ENCODE results near the gene CEP250.
"Not testable (repeated sequence)": the region's sequence is repeated elsewhere in the genome, so short reads cannot be mapped to it uniquely, and the experiment has no call there.

CEP250 gene

DNA sequence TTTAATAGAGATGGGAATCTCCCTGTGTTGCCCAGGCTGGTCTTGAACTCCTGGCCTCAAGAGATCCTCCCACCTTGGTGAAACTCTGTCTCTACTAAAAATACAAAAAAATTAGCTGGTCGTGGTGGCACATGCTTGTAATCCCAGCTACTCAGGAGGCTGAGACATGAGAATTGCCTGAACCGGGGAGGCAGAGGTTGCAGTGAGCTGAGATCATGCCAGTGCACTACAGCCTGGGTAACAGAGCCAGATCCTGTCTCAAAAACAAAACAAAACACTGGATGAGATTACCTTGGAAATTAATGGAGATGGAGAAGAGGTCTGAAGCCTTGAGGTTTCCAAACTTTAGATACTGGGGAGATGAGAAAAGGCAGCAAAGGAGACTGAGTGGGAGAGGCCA is 2.1 kb downstream of the CEP250 start:
- DNase-seq = not testable (repeated sequence)

DNA sequence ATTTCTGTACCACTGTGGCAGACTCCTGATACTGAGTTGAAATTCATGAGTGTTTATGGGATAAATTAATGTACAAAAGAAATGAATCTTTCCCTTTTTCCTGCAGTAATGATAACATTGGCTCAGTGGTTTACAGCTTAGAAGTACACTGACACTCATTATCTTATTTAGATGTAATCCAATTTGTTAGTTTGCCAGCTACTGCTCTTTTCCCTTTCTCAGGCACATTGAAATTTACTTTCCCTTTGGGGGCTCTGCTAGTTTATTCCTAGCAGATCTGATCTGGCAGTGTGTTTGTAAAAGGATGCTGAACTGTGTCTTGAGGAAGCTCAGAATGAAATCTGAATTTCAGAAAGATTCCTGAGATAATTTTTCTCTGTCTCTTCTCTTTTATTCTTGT is 3.0 kb downstream of the CEP250 start:
- DNase-seq = no peak

DNA sequence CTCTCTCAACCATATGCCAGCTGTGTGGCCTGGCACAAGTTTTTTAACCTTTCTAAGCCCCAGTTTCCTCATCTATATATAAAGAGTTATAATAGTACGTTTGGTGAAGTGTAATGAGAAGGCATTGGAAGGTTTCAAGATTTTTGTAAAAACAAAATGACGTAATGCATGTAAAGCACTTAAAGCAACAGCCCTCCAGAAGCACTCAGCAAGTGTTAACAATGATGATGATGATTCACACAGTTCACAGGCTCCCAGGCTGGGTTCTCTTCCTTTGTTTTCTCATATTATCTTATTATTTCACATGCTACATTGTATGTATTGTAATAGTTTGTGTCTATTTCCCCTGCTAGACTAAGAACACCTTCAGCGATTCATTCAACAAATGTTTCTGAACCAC is 6.2 kb downstream of the CEP250 start:
- DNase-seq = no peak

DNA sequence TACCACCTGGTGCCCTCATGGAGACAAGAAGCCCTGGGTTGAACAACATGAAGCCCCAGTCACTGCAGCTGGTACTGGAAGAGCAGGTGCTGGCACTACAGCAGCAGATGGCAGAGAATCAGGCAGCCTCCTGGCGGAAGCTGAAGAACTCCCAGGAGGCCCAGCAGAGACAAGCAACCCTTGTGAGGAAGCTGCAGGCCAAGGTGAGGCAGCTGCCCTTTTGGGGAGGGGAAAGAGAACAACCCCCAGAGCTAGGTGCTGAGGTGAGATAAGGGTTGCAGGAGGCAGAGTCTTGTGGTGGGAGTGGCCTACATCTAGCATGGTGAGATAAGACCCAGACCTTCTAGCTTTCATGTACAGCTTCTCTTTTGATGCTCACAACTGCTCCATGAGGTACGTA is 7.0 kb downstream of the CEP250 start:
- DNase-seq = no peak

DNA sequence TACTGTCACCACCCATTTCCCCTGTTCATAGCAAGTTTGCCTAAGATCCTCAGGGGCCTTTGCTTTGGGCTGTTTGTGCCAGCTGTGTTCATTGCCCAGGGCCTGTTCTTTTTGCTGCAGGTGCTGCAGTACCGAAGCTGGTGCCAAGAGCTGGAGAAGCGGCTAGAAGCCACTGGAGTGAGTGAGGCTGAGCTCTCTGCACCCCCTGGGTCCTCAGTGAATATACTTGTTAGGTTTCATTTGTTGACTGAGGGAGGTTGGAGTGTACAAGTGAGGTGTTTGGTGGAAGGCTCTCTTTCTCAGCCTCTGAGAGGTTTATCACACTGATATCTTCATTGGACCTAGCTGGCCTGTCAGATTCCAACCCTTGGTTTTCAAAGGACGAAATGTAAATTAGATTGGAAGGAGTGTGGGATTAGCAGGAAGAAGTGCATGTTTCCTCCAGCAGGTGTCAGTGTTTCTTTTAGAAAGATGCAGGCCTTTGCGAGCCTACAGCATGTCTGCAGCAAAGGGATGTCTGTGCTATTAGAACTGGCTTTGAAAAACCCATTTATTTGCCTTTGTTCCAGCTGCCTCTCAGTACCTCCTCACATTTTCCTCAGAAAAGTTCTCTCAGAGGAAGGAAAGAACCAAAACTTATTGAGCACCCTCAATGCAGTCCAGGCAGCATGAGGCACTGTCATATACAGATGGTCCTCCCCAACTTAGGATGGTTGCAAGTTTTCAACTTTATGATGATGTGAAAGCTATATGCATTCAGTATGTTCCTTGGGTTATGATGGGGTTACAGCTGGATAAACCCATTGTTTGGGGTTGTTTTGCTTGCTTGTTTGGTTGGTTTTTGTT is 8.3 kb downstream of the CEP250 start:
- peak; percentile 64 for DNase-seq

DNA sequence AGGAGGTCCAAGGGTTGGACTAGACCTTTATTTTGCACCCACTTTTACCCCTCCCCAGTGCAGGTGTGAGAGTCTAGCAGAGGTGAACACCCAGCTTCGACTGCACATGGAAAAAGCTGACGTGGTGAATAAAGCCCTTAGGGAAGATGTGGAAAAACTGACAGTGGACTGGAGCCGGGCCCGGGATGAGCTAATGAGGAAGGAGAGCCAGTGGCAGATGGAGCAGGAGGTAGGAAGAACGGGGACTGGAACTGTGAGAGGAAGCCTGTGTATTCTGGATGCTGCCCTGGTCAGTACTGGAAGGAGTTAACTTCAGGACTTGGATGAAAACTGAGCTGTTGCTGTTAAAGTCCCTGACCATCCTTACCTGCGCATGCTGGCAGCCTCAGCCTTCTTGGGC is 10.6 kb downstream of the CEP250 start:
- DNase-seq = no peak

DNA sequence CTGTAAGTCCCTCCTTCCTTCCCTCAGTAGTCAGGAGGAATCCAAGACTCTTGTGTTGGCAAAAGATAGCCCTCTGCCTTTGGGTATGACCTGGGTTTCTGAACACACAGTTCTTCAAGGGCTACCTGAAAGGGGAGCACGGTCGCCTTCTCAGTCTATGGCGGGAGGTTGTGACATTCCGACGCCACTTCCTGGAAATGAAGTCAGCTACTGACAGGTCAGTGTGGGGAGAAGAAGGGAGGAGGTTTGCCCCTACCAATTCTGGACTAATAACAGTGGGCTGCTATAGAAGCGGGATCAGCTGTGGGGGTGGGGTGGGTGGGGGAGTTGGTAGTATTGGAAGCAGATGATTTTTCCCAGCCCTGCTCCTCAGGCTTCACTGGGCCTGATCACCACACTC is 11.5 kb downstream of the CEP250 start:
- DNase-seq = no peak

DNA sequence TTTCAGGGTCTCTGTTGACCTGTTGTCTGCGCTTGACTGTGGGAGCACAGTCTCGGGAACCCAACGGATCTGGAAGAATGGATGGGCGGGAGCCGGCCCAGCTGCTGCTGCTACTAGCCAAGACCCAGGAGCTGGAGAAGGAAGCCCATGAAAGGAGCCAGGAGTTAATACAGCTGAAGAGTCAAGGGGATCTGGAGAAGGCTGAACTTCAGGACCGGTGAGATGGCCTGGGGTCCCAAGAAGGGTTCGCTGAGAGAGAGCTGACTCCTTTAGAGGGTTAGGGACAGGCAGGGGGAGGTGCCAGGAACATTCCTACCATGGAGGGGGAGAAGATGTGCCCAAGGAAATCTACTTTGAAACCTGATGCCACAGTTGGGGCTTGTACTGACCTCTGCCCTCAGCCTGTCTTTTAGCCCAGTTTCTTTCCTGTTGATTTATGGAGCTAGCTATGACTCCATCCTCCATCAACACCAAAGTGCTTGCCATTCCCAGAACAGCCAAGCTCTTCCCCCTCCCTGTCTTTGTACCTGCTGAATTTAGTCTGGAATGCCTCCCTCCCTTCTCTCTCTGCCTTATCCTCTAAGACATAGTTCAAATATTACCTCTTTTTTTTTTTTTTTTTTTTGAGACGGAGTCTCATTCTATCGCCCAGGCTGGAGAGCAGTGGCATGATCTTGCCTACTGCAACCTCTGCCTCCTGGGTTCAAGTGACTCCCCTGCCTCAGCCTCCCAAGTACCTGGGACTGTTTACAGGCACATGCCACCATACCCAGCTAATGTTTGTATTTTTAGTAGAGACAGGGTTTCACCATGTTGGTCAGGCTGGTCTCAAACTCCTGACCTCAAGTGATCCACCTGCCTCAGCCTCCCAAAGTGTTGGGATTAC is 12.2 kb downstream of the CEP250 start:
- DNase-seq = no peak

DNA sequence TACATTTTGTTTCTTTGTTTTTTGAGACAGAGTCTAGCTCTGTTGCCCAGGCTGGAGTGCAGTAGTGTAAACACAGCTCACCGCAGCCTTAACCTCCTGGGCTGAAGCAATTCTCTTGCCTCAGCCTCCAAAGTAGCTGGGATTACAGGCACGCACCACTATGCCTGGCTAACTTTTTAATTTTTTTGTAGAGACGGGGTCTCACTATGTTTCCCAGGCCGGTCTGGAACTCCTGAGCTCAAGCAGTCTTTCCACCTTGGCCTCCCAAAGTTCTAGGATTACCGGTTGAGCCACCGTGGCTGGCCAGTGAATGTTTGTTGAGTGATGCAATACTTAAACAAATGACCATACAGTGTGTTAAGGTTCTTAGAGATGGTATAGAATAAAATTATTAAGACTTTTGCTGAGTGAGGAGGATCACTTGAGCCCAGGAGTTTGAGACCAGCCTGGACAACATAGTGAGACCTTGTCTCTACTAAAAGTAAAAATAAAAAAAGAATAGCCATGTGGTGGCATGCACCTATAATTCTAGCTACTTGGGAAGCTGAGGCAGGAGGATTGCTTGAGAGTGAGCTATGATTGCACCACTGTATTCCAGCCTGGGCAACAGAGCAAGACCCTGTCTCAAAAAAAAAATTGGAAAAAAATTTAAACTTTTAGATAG is 13.4 kb downstream of the CEP250 start:
- DNase-seq = no peak

DNA sequence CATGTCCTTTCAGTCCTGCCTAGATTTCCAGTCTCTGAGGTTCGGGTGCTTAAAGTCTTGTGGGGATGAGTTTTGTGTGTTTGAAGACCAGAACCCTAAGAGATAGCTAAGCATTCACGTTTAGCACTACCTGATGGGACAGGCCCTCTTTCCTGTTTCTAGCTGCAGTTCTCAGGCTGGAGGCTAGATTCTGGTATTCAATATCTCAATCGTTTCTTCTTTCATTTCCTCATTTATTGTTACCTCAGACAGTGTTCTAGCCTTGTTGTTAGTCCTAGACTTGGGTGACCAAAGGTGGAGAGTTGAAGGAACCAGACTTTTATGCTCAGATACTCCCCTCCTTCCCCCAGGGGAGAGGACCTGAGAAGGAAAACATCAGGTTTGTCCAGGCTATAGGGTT is 16.8 kb downstream of the CEP250 start:
- DNase-seq = no peak

DNA sequence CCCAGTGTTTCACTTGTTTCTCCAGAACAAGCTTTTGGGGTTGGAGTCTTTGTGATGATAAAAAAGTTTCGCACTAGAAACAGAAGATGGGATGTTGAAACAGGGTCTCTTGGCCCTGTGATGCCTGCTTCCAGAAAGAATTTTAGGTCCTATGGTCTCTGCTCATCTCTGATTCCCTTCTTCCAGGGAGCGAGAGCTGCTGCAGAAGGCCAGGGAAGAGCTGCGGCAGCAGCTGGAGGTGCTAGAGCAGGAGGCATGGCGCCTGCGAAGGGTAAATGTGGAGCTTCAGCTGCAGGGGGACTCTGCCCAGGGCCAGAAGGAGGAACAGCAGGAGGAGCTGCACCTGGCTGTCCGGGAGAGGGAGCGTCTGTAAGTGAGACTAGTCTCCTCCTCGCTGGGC is 18.3 kb downstream of the CEP250 start:
- DNase-seq = no peak

DNA sequence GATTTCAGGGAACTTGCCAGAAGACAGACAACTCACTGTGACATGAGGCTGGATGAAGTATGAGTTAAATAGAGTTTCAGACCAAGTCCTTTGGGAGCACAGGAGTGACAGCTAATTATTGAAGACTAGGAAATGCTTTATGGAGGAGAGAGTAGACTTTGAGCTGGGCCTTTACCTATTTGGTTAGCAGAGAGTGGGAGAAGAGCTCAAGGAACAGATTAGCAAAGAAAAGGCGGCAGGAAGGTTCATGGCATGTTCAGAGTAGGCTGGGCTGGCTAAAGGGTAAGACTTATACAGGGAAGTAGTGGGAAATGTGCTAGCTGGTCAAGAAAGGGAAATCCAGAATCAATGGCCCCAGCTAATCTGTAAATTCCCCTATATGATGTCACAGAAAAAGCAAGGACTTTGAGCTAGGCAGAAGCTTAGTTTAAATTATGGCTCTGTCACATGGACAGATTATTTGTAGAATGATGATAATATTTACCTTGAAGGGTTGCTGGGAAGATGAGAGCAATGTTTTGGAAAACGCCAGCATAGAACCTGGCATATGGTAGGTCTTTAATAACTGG is 19.0 kb downstream of the CEP250 start:
- no peak for DNase-seq

DNA sequence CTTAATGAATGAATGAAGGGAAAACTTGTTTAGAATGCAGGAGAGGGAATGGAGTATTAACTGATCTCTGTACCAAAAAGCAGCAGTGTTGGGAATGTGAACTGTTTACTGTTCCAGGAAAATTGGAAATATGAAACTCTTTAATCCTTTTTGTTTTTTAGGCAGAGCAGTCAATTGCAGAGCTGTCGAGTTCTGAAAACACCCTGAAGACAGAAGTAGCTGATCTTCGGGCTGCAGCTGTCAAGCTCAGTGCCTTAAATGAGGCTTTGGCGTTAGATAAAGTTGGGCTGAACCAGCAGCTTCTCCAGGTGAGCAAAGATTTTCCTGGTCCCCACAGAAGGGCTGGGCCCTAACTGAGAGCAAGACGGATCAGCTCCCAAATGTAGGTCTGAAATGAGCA is 20.9 kb downstream of the CEP250 start:
- no peak for DNase-seq

DNA sequence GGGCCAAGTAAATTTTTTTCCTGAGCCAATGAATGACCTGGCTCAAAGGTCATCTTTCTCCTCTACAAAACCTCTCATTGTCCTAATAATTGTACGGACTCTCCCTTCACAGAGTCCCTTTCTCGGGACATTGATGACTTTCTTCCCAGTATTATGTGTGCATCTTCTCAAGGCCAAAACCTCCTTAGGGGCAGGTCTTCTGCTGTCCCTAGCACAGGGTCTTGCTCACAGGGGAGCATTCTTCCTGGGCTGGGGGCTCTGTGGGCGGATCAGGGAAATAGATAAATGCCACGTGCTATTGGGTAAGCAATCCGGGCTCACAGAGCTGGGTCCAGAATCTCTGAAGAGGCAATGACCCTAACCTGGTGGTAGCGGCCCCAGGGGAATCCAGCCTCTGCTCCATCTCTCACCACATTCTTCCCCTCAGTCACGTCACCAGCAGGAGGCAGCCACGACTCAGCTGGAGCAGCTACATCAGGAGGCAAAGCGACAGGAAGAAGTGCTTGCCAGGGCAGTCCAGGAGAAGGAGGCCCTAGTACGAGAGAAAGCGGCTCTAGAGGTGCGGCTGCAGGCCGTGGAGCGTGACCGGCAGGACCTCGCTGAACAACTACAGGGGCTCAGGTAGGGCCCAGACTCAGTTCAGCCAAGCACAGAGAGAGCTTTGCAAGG is 23.5 kb downstream of the CEP250 start:
- no peak for DNase-seq

DNA sequence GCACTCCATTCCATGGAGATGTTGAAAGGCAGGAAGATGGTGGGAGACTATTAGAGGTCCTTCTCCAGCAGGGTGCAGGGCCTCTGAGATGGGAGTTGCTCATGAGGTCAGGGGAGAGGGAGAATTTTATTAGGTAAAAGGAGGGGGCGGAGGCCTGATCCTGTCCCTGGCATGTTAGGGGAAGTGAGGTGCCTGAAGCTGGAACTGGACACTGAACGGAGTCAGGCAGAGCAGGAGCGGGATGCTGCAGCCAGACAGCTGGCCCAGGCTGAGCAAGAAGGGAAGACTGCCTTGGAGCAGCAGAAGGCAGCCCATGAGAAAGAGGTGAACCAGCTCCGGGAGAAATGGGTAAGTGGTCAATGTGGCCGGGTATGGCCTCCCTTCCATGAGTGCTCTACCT is 24.4 kb downstream of the CEP250 start:
- DNase-seq = no peak

DNA sequence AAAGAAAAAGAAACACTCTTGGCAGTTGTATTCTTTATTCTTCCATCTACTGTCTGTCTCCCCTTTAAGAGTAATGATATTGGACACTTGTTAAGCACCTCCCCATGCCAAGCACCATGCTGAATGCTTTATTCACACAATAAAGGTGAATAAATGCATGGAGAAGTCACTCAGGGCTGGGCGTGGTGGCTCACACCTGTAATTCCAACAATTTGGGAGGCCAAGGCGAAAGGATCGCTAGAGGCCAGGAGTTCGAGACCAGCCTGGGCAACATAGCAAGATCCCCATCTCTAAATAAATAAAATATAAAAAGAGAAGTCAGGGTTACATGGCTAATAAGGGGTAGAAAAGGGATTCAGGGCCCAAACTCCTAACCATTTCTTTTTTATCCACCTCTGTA is 32.1 kb downstream of the CEP250 start:
- DNase-seq = no peak

DNA sequence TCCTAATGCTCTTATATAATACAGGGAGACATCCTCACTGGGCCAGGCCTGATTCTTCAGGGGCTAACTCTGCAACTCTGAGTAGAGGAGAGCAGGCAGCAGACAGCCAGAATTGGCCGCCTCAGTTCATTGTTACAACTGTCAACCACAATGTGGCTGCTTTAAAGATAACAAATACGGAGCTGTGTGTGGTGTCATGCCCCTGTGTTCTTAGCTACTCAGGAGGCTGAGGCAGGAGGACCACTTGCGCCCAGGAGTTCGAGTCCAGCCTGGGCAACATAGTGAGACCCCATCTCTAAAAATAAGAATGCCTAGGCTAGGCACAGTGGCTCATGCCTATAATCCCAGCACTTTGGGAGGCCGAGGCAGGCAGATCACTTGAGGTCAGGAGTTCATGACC is 34.3 kb downstream of the CEP250 start:
- DNase-seq = no peak

DNA sequence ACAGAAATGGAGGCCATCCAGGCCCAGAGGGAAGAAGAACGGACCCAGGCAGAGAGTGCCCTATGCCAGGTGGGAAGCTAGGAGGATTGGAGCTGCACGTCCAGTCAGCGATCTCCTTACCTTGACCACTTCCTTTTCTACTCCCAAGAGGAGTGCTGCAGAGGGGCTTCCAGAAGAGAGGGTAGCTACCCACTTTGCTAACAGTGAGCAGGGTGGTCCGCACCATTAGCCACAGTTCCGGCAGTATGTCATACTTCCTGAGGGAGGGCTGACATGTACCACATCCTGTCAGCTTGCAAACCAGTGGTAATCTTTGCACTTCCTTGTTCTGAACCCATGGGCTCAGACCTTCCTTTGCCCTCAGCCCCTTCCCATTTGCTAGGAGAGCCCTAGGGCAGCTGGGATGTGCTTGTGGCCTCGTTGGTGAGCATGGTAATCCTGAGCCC is 35.4 kb downstream of the CEP250 start:
- DNase-seq = no peak

DNA sequence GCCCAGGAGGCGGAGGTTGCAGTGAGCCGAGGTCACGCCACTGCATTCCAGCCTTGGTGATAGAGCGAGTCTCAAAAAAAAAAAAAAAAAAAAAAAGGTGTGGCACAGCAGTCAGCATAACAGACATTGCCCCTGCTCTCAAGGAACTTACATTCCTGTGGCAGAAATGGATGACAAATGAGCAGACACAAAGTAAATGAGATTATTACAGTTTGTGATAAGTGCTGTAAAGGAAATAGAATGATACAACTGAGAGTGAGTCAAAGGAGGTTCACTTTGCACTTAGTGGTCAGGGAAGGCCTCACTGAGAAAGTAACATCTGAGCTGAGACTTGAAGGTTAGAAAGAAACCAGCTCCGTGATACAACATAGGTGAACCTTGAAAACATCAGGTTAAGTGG is 36.4 kb downstream of the CEP250 start:
- DNase-seq = no peak

DNA sequence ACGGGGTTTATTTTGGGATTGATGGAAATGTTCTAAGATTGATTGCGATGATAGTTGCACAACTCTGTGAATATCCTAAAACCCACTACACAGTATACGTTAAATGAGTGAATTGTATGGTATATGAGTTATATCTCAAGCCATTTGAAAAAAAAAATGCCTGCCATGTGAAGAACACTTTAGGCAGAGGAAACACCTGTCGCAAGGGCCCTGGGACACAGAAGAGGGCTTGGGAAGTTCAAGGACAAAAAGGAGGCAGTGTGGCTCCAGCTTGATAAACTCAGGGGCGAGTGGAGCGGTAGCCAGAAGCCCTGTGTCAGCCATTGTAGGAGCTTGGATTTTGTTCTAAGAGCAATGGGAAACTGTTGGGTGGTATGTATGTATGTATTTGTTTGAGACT is 37.0 kb downstream of the CEP250 start:
- no peak for DNase-seq

DNA sequence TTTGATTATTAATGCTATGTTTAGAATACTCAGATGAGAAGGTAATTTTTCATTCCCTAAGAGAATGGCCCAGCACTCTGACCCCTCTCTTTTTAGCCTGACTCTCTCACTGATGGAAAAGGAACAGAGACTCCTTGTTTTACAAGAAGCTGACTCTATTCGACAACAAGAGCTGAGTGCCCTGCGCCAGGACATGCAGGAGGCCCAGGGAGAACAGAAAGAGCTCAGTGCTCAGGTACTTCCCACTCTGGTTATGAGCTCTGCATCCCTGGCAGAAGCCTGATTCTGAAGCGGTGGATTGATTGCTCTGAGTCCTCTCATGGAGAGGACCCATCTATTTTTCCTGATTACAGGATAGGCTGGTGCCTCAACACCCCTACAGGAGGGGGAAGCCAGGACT is 41.1 kb downstream of the CEP250 start:
- no peak for DNase-seq

DNA sequence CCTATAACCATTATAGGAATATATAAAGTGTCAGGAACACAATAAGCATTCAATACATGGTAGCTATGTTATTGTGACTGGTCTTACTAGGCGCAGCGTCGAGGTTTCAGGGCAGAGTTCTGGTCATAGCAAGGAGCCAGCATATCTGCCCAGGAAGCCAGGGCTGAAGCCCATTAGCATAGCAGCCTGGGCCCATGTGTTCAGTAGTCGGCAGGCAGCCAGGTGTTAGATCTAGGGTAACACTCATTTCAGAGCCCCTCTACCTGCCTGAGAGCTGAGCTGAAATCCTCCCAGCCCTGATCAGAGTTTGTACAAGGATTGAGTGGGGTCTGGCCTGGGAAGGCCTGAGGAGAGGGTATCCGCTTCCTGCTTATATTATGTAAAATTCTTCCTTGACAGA is 41.9 kb downstream of the CEP250 start:
- DNase-seq = no peak

DNA sequence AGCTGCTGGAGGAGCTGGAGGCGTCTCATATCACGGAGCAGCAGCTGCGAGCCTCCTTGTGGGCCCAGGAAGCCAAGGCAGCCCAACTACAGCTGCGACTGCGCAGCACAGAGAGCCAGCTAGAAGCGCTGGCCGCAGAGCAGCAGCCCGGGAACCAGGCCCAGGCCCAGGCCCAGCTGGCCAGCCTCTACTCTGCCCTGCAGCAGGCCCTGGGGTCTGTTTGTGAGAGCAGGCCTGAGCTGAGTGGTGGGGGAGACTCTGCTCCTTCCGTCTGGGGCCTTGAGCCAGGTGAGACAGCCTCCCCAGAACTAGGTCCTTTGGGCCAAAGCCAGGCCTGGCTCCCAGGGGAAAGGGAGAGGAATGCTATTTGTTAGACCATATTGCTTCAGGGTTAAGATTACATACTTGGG is 42.4 kb downstream of the CEP250 start:
- DNase-seq = no peak
